HG02610 (cell line): ENCODE results near the gene COL8A2.
A peak's percentile ranks its signal among the peaks of the same experiment; 100 is the strongest.

Experiments
- ATAC-seq: cut with Tn5 transposase; IDR thresholded peaks from one replicate; pipeline ENCODE4 v1.9.1; 2021; ENCODE audit warnings: mild to moderate bottlenecking, moderate library complexity; ENCODE audit not compliant: unreplicated experiment

COL8A2 gene

DNA sequence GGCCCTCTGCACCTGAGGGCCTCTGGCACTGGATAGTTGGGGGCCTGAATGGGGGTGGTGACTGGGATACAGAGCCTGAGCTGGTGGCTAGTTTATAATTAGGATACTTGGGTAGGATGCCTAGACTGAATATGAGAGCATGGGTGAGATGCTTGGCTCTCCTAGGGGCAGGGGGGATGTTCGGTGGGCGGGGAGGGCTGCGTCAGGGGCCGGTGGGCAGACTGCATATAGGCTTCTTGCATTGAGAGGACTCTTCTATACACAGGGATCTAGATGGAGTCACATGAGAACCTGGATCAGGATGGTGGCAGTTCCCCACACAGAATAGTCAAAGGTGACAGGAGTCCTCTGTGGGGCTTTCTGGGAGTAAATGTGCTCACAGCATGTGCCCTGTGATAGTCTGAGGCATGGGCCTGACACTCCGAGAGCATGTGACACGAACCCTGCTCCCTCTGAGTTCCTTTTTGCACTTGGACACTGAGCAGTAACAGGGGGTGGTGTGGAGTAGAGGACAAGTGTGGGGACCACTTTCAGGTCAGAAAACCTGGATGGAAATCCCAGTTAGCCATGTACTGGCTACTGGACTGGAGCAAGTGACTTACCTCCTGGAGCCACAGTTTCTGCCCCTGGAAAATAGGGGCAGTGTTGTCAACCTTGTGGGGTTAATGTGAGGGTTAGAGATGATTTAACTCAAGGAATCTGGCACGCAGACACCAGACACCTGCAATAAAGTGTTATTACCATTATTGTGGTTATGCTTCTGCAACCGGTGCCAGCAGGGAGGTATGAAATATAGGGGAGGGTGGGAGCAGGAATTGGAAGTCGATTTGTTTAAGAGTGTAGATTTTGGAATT lies 33.2 kb upstream of the COL8A2 start:
- no peak for ATAC-seq

DNA sequence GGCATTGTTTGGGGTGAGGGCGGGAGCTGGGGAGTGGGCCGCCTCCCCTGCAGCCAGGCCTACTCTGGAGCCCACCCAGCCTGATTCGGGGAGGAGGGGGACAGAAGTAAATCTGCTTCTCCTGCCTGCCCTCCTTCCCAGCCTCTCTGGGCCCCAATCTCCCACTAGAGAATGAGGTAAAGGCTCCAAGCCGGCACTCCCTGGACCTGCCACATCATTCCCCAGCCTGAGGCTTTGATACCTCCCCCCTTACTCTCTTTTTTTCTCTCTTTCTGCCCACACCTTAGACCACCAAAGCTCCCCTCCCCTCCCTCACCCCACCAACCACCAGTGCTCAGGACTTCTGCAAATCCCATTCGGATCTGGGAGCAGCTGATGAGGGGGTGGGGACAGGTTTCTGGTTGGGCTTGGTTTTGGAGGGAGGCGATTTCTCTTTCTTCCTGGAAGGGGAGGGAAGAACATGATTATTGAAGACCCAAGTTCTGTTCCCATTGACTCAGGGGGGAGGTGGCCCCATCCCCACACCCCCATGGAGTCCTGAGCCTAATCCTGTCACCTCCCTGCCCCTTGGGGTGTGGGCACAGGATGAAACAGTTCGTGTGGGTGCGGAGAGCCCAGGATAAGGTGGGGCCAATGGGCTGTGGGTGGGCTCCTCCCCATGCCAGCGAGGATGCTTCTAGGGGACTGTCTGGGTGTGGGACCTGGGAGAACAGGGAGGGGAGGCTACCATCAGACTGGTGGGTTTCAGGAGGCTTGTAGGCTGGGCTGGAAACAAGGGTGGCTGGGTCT lies 32.3 kb upstream of the COL8A2 start:
- ATAC-seq: no peak

DNA sequence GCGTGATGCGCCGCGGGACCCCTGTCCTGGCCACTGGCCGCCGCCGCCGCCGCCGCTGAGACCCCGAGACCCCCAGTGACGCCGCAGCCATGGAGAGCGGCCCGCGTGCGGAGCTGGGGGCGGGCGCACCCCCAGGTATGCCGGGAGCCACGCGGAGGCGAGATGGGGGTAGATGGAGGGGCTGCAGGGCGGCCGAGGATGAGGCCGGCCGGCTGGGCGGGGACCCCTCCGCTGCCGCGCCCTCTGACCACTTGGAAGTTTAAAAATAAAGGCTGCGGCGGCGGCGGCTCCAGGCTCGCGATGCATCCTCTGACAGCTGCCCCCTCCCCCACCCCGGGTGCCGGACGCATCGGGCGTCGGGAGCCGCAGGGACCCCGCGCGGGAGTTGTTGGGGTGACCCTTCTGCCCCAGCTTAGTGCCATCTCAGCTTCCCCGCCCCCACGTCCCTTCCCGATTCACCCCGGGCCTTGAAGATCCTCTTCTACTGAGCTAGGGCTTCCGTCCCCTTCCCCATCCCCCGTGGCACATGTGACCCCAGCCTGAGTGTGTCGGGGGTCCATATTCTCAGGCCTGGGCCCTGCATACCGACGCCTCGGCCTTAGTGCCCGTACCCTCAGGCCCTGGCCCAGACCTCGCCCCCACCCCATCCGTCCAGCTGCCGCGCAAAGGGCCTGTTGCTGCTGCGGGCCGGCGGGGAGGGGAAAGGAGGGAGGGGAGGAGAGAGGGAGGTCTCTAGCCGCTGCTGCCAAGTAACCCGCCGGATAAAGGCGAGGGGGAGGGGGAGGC lies 31.5 kb upstream of the COL8A2 start:
- no peak for ATAC-seq

DNA sequence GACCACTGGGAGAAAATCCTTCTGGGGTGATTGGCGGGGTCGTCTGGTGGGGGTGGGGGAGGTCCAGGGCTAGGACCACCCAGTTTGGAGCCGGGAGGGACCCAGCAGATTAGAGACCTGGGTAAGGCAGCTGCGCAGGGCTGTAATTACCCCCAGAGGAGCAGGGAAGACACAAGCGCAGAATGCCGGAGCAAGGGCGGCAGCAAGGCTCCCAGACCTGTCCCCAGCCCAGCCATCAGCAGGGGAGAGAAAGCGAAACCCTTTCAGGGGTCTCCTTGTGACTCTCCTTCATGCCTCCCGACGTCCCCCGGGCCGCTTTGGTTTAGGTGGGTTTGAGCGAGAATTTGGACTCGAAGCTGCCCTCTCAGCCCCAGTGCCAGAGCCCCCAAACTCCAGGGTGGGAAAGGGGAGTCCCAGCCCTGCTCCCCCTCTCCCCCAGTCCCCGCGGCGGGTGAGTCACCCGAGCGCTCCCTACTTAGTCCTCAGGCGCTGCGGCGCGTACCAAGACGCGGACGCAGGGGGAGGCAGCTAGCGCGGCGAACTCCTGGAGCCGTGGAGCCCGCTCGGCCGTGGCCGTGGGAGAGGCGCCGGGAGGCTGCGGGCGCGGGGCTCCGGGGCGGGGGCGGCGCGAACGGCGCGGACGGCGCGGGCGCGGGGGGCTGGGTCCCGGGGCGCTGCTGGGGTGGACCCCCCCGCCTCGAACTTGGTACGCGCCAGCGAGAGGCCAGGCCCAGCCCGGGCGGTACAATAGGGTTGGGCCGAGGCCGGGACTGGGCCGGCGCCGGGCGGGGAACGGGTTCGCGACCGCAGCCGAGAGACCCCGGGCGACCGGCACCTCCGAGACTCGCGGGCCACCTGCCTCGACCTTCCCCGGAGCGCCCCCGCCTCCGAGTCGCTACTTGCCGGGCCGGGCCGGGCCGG lies 30.6 kb upstream of the COL8A2 start, which contains the start of gene MAP7D1:
MAP7D1 (plus strand) TSS at position 753 of the 921 bp plus-strand sequence. CDS start 258 bp downstream, outside the sequence.
- ATAC-seq: peak; percentile 54

DNA sequence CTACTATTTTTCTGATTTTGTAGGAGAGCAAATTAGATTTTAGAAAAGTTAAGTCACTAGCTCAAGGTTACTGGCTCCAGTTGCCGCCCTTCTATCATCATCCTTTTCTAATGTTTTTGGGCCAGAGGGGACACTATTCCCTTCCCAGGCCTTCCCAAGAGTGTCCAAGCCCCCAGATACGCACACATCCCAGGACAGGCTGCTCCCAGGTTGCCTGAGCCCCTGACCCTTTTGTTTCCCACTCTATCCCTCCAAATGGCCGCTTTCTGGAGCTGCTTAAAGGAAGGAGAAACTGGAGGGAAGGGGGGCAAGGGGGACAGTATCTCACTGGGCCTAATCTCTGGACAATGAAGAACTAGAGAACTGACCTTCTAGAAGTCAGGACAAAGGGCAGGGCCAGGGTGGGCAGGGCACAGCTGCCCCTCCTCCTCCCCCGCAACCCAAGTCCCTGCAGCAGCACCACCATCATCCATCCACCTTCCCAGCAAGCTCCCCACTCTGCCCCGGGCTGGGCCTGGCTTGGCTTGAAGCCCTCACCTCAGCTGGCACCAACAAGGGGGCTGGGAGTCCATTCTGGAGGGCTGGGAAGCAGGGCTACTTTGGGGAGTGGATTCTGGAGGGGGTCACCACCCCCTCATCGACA lies 29.9 kb upstream of the COL8A2 start:
- no peak for ATAC-seq

DNA sequence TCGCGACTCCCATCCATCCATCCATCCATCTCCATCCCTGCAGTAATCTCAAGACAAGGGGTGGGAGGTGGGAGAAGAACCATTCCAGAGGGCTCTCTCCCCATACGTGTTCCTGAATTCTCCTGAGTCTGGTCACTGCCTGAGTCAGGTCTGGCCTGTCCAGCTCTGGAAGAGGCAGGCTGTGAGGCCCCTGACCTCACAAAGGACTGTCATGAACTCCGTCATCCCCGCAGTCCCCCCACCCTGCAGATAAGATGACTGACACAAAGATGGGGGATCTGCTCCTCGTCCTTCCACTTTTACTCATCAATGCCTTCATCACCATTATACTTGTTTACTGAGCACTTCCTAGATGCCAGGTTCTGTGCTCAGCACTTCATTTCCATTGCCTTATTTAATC lies 29.3 kb upstream of the COL8A2 start:
- ATAC-seq: no peak

DNA sequence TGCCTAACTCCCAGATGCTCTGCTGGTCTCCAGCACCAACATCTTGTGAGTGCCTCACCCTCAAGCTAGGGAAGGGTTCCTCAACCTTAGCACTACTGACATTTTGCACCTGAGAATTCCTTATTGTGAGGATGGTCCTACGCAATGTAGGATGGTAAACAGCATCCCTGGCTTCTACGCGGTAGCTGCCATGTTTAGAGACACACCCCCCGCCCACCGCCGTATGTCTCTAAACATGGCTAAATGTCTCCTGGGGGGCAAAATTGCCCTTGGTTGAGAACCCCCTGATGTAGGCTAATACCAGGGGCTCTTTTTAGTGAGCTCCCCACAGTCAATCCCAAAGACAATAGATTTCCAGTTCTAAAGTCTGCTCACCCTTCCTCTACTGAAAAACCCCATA lies 28.5 kb upstream of the COL8A2 start:
- no peak for ATAC-seq

DNA sequence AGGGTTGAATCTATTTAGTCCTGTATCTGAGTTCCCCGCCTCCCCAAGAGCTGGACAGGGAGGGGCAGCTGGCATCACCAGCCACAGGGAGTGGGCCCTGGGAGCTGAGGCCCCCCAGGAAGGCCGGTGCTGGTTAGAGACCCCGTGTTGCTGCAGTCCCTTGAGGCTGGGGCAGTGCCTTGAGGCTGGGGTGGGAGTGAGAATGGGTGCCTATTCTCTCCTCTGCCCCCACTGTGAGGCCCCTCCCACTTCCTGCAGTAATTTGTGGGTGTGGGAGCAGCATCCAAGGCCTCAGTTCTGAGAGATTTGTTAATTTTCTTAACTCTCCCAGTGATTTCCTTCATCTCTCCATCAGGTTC lies 26.8 kb upstream of the COL8A2 start:
- ATAC-seq: no peak

DNA sequence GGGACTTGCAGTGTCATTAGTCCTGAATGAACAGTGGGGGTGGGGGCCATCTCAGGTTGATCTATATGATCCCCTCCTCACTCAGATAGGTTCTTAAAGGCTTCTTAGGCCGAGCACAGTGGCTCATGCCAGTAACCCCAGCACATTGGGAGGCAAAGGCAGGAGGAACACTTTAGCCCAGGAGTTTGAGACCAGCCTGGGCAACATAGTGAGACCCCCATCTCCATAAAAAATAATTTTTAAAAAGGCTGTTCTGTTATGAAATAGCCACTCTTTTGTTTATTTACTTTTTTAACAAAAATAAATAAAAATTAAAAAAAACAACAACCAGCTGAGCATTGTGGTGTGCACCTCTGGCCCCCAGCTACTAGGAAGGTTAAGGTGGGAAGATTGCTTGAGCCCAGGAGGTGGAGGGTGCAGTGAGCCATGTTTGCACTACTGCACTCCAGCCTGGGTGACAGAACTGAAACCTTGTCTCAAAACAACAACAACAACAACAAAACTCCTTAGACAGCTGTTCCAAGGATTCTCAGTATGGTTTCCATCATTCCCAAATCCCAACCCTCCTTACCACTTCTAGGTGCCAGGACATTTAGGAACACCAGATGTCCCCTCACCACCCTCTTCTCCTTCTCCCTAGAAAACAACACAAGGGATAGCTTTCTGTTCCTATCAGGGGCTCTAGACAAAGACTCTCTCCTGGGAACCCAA lies 26.3 kb upstream of the COL8A2 start:
- ATAC-seq: no peak

DNA sequence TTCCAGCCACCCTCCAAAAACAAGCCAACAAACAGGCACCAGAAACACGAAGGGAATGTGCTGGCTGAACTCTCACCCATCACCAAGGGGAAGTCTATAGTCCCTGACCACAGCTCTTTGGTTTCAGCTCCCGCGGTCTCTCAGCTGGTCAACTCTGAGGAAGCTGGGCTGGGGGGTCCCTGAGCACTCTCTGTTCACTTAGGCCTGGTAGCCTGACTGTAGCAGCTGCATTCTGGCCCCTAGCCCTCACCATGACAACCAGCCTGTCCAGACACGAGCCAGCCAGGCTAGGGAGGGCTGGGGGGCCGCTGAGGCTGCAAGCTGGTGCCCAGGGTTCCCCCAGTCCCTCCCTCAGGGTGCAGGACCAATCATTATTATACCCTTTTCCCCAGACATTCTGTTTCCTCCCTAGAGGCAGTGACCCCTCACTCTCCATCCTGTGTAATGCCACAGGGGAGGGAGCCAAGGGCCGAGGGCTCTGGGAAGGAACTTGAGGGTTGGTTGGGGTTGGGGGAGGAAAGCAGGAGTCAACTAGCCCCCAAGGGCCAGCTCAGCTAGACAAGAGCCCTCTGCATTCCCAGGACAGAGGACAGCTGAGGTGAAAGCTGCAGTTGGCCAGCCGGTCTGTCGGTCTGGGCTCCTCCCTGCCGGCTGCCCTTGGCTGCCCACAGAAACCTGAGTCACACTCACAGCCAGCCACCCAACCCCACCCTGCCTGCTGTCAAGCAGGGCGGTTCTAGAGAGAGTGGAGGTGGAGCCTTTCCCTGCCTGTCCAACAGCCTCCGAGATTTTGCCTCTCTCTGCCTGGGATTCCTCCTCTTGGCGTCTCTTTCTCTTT lies 25.5 kb upstream of the COL8A2 start:
- ATAC-seq: peak; percentile 52

DNA sequence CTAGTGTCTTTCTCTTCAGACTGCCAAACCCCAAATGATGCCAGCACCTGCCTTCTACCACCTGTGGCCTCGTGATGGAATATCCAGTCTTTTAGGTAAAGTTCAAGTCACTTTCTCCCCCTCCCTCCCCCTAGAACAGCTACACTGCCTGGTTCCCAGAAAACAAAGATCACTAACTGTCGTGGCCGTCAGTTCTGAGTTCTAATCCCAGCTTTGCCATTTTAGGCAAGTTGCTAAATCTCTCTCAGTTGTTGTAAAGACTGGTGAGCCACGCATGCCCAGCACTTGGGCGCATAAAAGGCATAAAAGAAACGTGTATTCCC lies 24.9 kb upstream of the COL8A2 start:
- ATAC-seq: no peak

DNA sequence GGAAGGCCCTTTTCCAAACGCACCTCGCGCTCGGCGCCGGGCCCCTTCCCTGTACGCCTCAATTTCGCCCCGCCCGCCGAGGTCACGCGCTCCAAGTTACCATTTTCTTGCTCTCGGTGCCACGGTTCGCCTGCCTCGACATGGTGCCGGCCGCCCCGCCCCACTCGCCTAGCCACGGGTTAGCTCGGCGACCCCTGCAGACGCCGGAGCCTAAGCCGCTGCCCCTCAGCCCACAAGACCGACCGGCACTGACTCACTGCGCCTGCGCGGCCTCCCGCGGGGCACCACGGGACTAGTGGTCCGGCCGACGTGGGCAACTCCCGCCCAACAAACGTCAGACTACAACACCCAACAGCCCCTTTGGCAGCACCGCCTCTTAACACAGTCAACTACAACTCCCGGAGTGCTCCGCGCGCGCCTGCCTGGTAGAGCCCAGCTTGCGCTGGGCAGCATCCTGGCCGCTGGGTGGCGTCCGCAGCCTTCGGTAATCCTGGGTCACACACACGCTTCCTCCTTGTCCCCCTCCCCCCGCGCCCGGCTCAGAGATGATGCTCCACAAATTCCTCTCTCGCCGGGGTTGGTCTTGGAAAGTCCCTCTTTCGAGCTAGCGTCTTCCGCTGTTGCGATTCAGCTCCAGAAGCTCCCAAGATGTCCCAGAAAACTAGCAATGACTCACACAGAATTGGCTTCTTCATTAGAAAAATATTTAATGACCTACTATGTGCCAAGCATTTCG lies 24.4 kb upstream of the COL8A2 start, which contains the start of gene TRAPPC3:
TRAPPC3 (minus strand) TSS at position 250 of the 736 bp plus-strand sequence; CDS start at position 142, 108 bp downstream.
- ATAC-seq: peak; percentile 90

DNA sequence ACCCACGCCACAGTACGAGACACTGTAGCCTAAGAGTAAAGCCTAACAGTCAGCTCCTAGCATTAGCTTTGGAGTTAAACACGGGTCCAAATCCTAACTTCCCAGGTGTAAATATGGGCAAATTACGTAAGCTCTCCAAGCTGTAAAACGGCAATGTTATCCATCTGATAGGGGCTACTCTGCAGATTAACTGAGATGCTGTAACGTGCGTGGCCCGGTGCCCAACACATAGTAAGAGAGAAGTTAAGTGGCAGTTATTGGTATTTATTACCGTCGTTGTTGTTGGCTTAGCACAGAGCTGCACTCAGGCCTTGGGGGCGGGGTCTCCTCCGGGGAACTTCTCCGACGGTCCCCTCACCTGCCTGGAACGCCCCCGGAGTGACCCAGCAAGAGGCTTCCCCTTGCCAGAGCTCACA lies 23.8 kb upstream of the COL8A2 start:
- peak; percentile 4 for ATAC-seq

DNA sequence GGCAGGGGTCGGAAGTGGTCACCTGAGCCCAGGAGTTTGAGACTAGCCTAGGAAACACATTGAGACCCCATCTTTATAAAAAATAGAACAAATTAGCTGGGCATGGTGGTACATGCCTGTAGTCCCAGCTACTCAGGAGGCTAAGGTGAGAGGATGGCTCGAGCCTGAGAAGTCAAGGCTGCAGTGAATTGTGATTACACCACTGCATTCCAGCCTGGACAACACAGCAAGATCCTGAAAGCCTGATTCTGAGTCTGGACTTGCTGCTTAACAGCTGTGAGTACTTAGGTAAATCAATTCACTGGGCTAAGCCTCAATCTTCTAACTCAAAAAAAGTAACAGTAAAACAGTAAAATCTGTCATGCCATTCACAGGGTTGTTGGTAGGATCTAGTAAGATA lies 19.4 kb upstream of the COL8A2 start:
- no peak for ATAC-seq

DNA sequence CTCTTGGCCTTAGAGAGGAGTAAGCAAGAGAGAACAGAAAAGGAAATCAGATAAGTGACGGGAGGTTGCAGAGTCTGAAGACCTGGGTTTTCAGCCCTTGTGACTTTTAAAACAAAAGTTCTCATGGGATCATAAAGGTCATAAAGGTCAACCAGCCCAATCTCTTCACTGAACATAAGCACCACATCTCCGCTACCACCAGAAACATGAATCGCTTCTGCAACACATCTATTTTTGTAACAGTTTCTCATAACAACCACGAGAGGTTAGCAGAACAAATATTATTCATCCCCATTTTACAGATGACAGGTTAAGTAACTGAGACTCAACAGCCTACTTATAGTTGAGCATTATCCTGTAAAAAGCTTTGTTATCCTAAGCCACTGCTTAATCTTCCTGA lies 18.4 kb upstream of the COL8A2 start:
- no peak for ATAC-seq

DNA sequence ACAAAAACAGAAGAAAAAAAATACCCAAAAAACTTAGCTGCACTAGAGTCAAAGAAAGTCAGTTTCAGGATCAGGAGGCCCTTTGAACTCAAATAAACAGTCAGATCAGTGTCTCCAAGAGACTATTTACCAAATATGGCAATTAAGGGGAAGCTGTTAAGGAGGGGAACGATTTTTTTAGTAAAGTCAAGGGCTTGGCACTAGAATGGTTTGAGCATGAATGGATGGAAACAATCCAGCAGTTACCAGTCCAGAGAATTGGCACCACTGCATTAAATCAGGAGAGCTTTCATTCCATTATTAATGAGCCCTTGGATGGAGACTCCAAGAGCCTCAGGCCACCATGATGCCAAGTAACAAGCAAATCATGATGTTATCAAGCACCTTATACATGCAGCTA lies 17.1 kb upstream of the COL8A2 start:
- no peak for ATAC-seq

DNA sequence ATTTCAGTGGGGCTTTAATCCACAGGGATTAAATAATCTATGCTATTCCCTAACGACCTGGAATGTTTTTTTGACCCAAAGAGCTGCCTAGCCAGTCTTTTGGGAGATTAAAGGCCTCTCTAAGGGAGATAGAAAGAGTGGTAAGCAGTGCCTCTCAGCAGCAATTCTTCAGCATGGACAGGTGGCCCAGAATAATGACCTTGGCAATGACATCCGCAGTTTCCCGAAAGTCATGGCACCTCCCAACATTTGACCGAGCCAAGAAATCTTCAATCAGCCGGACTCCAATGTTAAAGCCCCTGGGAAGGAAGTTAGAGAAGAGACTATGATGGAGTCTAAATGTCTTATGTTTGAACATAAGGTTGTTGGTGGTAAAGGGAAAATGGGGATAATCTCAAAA lies 14.5 kb upstream of the COL8A2 start:
- no peak for ATAC-seq

DNA sequence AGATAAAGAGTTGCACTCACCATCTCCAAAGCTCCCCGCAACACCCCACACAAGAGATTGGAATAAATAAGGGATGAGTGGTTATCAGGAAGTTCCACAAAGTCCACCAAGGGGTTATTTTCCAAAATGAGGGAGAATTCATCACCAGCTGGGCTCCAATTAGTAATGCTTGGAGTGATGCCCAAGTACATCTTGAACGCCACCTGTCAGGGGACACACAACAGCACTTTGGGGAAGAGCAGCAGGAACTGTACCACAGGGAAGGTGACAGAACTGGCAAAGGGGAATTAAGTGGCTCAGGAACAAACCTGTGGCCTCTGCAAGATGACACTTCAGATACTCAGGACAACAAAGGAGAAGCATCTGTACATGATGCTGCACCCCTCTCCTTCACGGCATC lies 12.8 kb upstream of the COL8A2 start:
- ATAC-seq: no peak
